Astrocyte (in vitro differentiated cells and primary cell): Measurements from ENCODE around the gene DIAPH1. TPM values are rescaled to one million over a fixed set of nuclear protein-coding genes. Genes with fewer than 3 reads are reported as not detected.

Source experiments
- DNase-seq: peaks from one replicate; pipeline ENCODE4 v3.0.0-alpha.2; 2010; ENCODE audit warnings: low read depth
- FAIRE-seq: peaks from 2 replicates; lab custom pipeline; 2011; peaks lifted over from hg19 to GRCh38; lab: Jason Lieb, UNC
- H2AFZ ChIP-seq: 2 replicates; pipeline ENCODE4 v1.6.0; 2012; ENCODE audit warnings: low read depth, low read length, inconsistent platforms
- H3K27ac ChIP-seq: 2 replicates; pipeline ENCODE4 v1.5.1; 2011; ENCODE audit warnings: low read depth, low read length, inconsistent platforms
- H3K27me3 ChIP-seq: 2 replicates; pipeline ENCODE4 v1.6.0; 2011; ENCODE audit warnings: low read length, inconsistent platforms; ENCODE audit not compliant: insufficient read depth
- H3K36me3 ChIP-seq: 2 replicates; pipeline ENCODE4 v1.5.1; 2011; ENCODE audit warnings: low read length, inconsistent platforms; ENCODE audit not compliant: insufficient read depth
- H3K4me1 ChIP-seq: 2 replicates; pipeline ENCODE4 v1.5.1; 2011; ENCODE audit warnings: low read length, inconsistent platforms; ENCODE audit not compliant: insufficient read depth
- H3K4me2 ChIP-seq: 2 replicates; pipeline ENCODE4 v1.6.0; 2012; ENCODE audit warnings: low read length, inconsistent platforms
- H3K4me3 ChIP-seq: 2 replicates; pipeline ENCODE4 v1.5.1; 2011; ENCODE audit warnings: low read depth, mild to moderate bottlenecking, low read length, inconsistent platforms; ENCODE audit not compliant: insufficient read depth
- H3K79me2 ChIP-seq: 2 replicates; pipeline ENCODE4 v1.6.0; 2012; ENCODE audit warnings: mild to moderate bottlenecking, low read length, inconsistent platforms; ENCODE audit not compliant: insufficient read depth
- H3K9ac ChIP-seq: 2 replicates; pipeline ENCODE4 v1.6.0; 2012; ENCODE audit warnings: mild to moderate bottlenecking, low read length, inconsistent platforms
- H3K9me3 ChIP-seq: 2 replicates; pipeline ENCODE4 v1.5.1; 2012; ENCODE audit warnings: low read depth, mild to moderate bottlenecking, low read length, inconsistent platforms; ENCODE audit not compliant: insufficient read depth
- H4K20me1 ChIP-seq: 2 replicates; pipeline ENCODE4 v1.6.0; 2012; ENCODE audit warnings: low read length, inconsistent platforms; ENCODE audit not compliant: insufficient read depth
- H3K27ac Mint-ChIP-seq: one replicate; pipeline ENCODE4 v1.8.0; 2021; ENCODE audit warnings: mild to moderate bottlenecking, mixed read lengths; ENCODE audit not compliant: unreplicated experiment
- H3K27me3 Mint-ChIP-seq: one replicate; pipeline ENCODE4 v1.8.0; 2021; ENCODE audit warnings: low read depth, mixed read lengths; ENCODE audit not compliant: unreplicated experiment
- H3K36me3 Mint-ChIP-seq: one replicate; pipeline ENCODE4 v1.8.0; 2021; ENCODE audit warnings: low read depth, mixed read lengths; ENCODE audit not compliant: unreplicated experiment
- H3K4me1 Mint-ChIP-seq: one replicate; pipeline ENCODE4 v1.8.0; 2021; ENCODE audit warnings: low read depth, mixed read lengths; ENCODE audit not compliant: unreplicated experiment
- H3K4me3 Mint-ChIP-seq: one replicate; pipeline ENCODE4 v1.8.0; 2021; ENCODE audit warnings: mild to moderate bottlenecking, moderate library complexity, mixed read lengths; ENCODE audit not compliant: unreplicated experiment
- H3K9me3 Mint-ChIP-seq: one replicate; pipeline ENCODE4 v1.8.0; 2021; ENCODE audit warnings: mild to moderate bottlenecking, mixed read lengths; ENCODE audit not compliant: unreplicated experiment
- EZH2 ChIP-seq: IDR thresholded peaks from 2 replicates; pipeline ENCODE4 v1.6.1; 2012; ENCODE audit warnings: mild to moderate bottlenecking, low read length, inconsistent platforms; ENCODE audit not compliant: insufficient read depth
- total RNA-seq: library from RNA; stranded (reverse); gene quantifications from 2 replicates; pipeline ENCODE4 v1.2.1, GENCODE V29; 2021
- TF ChIP-seq, protein P1 (sequence below): IDR thresholded peaks from 2 replicates; pipeline ENCODE4 v1.5.1; 2011; ENCODE audit warnings: low read depth, mild to moderate bottlenecking, inconsistent platforms, low read length, moderate library complexity; ENCODE audit not compliant: insufficient read depth

The DIAPH1 gene
- total RNA-seq, 1 donor from 2014 or later = 78.8 TPM

DNA sequence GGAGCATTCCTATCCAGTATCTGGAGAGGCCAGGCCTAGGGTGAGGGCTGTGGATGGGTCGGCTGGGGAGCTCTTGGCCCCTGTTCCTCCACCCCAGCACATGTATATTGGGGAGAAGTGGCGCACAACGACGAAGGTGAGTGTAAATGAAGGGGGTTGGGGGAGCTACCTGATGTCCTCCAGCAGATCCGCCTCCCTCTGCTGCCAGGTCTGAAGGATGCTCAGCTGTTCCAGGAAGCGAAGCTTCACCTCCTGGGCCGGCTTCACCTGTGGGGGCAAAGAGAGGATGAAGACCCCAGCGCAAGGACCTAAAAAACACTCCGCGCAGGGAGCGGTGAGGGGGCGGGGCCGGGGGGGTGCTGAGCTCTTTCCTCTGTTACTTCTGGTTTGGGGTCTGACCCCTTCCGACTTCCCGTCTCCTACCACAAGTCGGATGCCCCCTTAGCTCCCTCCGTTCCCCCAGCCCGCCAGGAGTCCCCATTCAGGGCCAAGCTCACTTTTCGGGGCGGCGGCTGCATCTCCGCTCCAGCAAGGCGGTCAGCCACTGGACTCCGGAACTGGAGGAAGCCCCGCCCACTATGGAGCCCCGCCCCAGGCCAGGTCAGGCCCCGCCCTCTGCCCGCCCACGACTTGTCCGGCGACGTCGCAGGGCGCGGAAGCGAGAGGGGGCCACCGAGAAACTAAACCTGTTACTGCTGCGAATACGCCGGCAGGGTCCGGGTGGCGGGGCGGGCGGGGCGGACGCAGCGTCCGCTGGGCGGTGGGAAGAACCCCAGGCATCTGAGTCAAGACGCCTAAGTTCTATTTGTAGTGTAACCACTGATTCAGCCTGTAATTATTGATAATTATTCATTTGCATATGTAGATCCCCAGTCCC is 32.3 kb upstream of the DIAPH1 start, which contains the start of gene FCHSD1:
Gene FCHSD1 (minus strand): TSS at position 568 of the 877 bp plus-strand sequence. CDS start 50 bp downstream, at position 518.
- H3K9me3 ChIP-seq = no peaks in the 10 kb centered on the region
- peaks cover 9% of the 10 kb centered on the region for H4K20me1 ChIP-seq
- peak within 1 kb of the TSS; percentile 81 for H3K9ac ChIP-seq
- Mint-ChIP-seq H3K9me3 (no peaks in the 10 kb centered on the region), H3K4me3 (peak within 1 kb of the TSS; percentile 99), H3K27me3 (no peaks in the 10 kb centered on the region), H3K27ac (peak within 1 kb of the TSS; percentile 85), H3K4me1 (peaks cover 13% of the 10 kb centered on the region), H3K36me3 (peaks cover 37% of the 10 kb centered on the region)
- TF ChIP-seq EZH2 = no peak
- TF ChIP-seq, protein P1, sequence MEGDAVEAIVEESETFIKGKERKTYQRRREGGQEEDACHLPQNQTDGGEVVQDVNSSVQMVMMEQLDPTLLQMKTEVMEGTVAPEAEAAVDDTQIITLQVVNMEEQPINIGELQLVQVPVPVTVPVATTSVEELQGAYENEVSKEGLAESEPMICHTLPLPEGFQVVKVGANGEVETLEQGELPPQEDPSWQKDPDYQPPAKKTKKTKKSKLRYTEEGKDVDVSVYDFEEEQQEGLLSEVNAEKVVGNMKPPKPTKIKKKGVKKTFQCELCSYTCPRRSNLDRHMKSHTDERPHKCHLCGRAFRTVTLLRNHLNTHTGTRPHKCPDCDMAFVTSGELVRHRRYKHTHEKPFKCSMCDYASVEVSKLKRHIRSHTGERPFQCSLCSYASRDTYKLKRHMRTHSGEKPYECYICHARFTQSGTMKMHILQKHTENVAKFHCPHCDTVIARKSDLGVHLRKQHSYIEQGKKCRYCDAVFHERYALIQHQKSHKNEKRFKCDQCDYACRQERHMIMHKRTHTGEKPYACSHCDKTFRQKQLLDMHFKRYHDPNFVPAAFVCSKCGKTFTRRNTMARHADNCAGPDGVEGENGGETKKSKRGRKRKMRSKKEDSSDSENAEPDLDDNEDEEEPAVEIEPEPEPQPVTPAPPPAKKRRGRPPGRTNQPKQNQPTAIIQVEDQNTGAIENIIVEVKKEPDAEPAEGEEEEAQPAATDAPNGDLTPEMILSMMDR = no peak
- H3K79me2 ChIP-seq = peaks cover 3% of the 10 kb centered on the region
- no peaks in the 10 kb centered on the region for H3K27me3 ChIP-seq
- peak; percentile 50 for DNase-seq
- peak within 1 kb of the TSS; percentile 83 for H3K4me3 ChIP-seq
- H3K4me1 ChIP-seq = peaks cover 17% of the 10 kb centered on the region
- peak within 1 kb of the TSS; percentile 62 for H2AFZ ChIP-seq
- H3K36me3 ChIP-seq = peaks cover 5% of the 10 kb centered on the region
- H3K27ac ChIP-seq = peak within 1 kb of the TSS; percentile 19
- FAIRE-seq = no peak
- peak within 1 kb of the TSS; percentile 97 for H3K4me2 ChIP-seq

DNA sequence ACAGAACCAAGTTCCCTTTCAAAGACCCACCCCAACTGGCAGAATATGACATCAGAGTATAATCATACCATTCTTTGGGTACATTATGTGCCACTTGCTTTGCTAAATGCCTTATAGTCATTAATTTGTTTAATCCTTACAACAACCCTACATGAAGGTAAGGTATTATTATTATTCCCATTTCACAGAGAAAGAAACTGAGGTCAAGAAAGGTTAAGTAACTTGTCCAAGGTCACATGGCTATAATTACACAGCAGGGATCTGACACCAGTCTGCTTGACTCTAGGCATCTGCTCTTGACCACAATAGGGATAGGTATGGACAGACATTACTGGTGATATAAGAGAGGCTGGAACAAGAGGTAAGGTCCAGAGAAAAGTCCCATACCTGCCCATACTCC is 31.2 kb upstream of the DIAPH1 start:
- TF ChIP-seq, protein P1 = no peak
- TF ChIP-seq EZH2 = no peak
- H3K36me3 Mint-ChIP-seq = peaks cover 38% of the 10 kb centered on the region
- peaks cover 9% of the 10 kb centered on the region for H4K20me1 ChIP-seq
- H3K27ac ChIP-seq = no peak overlapping the region
- no peaks in the 10 kb centered on the region for H3K27me3 ChIP-seq
- H3K79me2 ChIP-seq = peaks cover 3% of the 10 kb centered on the region
- H2AFZ ChIP-seq = no peak overlapping the region
- no peak overlapping the region for H3K4me3 ChIP-seq
- H3K36me3 ChIP-seq = peaks cover 7% of the 10 kb centered on the region
- DNase-seq (no peak), FAIRE-seq (no peak)
- H3K4me2 ChIP-seq = peak overlapping the region; percentile 97
- H3K9me3 ChIP-seq = no peaks in the 10 kb centered on the region
- peaks cover 10% of the 10 kb centered on the region for H3K4me1 Mint-ChIP-seq
- peaks cover 17% of the 10 kb centered on the region for H3K4me1 ChIP-seq
- H3K27me3 Mint-ChIP-seq = no peaks in the 10 kb centered on the region
- H3K9ac ChIP-seq = no peak overlapping the region
- no peak overlapping the region for H3K27ac Mint-ChIP-seq
- peak overlapping the region; percentile 99 for H3K4me3 Mint-ChIP-seq
- H3K9me3 Mint-ChIP-seq = no peaks in the 10 kb centered on the region
